IMR-90 (cell line): ENCODE results near the gene ZNF85. TPM values are rescaled to one million over a fixed set of nuclear protein-coding genes. Genes with fewer than 3 reads are reported as not detected.

Experiments used
- ATAC-seq: fragments of 200-7000 bp; cut with Tn5 transposase; 2 replicates; pipeline ENCODE4 v1.9.1; 2020; ENCODE audit warnings: low read depth, mild to moderate bottlenecking, moderate library complexity
- BruUV-seq: library from RNA; stranded (reverse); fragments of 400-500 nt; replicated peaks from 2 replicates; lab custom pipeline; 2021; lab: Mats Ljungman, UMichigan
- CTCF ChIA-PET: fragments of 300-600 bp; formaldehyde crosslinking; extraction: SDS; loops from one replicate; lab custom pipeline; 2021; ENCODE audit warnings: antibody characterized with exemption; lab: Yijun Ruan, JAX
- POLR2A ChIA-PET: fragments of 300-600 bp; sonication (Branson Sonifier 250); formaldehyde crosslinking; loops from one replicate; lab custom pipeline; 2022; ENCODE audit warnings: antibody characterized with exemption; ENCODE audit not compliant: unreplicated experiment; lab: Charles Lee
- DNase-seq: peaks from one replicate; pipeline ENCODE4 v3.0.0; 2013
- H2AFZ ChIP-seq: replicated peaks from 2 replicates; pipeline ENCODE3; 2013; ENCODE audit warnings: low read length, mild to moderate bottlenecking; ENCODE audit not compliant: poor library complexity
- H2AK5ac ChIP-seq: 2 replicates; pipeline ENCODE4 v1.6.1; 2013; ENCODE audit warnings: low read depth, low read length, inconsistent platforms
- H2AK9ac ChIP-seq: replicated peaks from 2 replicates; pipeline ENCODE3; 2013; ENCODE audit warnings: mild to moderate bottlenecking, low read depth, low read length, moderate library complexity; ENCODE audit not compliant: poor library complexity
- H2BK120ac ChIP-seq: 2 replicates; pipeline ENCODE4 v1.6.1; 2013; ENCODE audit warnings: low read depth, low read length, inconsistent platforms
- H2BK15ac ChIP-seq: 3 replicates; pipeline ENCODE4 v1.6.1; 2013; ENCODE audit warnings: low read depth, low read length, inconsistent platforms
- H2BK20ac ChIP-seq: 2 replicates; pipeline ENCODE4 v1.6.1; 2013; ENCODE audit warnings: low read depth, mild to moderate bottlenecking, inconsistent platforms, low read length, moderate library complexity
- H2BK5ac ChIP-seq: 2 replicates; pipeline ENCODE4 v1.6.1; 2013; ENCODE audit warnings: mild to moderate bottlenecking, low read depth, low read length, inconsistent platforms; ENCODE audit not compliant: poor library complexity, severe bottlenecking
- H3K14ac ChIP-seq: replicated peaks from 2 replicates; pipeline ENCODE4 v1.6.1; 2013; ENCODE audit warnings: low read depth, low read length, inconsistent platforms
- H3K18ac ChIP-seq: 2 replicates; pipeline ENCODE4 v1.6.1; 2013; ENCODE audit warnings: low read depth, low read length, control low read depth
- H3K23ac ChIP-seq: 2 replicates; pipeline ENCODE4 v1.6.1; 2013; ENCODE audit warnings: low read depth, low read length, inconsistent platforms
- H3K27ac ChIP-seq: 2 replicates; pipeline ENCODE4 v1.5.1; 2013; ENCODE audit warnings: mild to moderate bottlenecking, control low read depth, low read length; ENCODE audit not compliant: insufficient read depth
- H3K27me3 ChIP-seq: 2 replicates; pipeline ENCODE4 v1.6.1; 2013; ENCODE audit warnings: low read length; ENCODE audit not compliant: control insufficient read depth, insufficient read depth
- H3K36me3 ChIP-seq: 2 replicates; pipeline ENCODE4 v1.6.1; 2013; ENCODE audit warnings: low read length, mixed read lengths; ENCODE audit not compliant: control insufficient read depth, insufficient read depth
- H3K4ac ChIP-seq: 2 replicates; pipeline ENCODE4 v1.6.1; 2013; ENCODE audit warnings: low read depth, low read length, inconsistent platforms
- H3K4me1 ChIP-seq: 2 replicates; pipeline ENCODE4 v1.6.1; 2013; ENCODE audit warnings: low read length, mixed read lengths; ENCODE audit not compliant: control insufficient read depth, insufficient read depth
- H3K4me2 ChIP-seq: 2 replicates; pipeline ENCODE4 v1.6.1; 2013; ENCODE audit warnings: low read depth, mild to moderate bottlenecking, control low read depth, low read length, moderate library complexity
- H3K4me3 ChIP-seq: 2 replicates; pipeline ENCODE4 v1.5.1; 2013; ENCODE audit warnings: low read depth, mild to moderate bottlenecking, control low read depth, low read length, moderate library complexity; ENCODE audit not compliant: insufficient read depth
- H3K56ac ChIP-seq: 2 replicates; pipeline ENCODE4 v1.6.1; 2013; ENCODE audit warnings: low read length, inconsistent platforms; ENCODE audit not compliant: insufficient read depth; ENCODE audit errors: extremely low read depth
- H3K79me1 ChIP-seq, 2 experiments: 2 replicates each; pipeline ENCODE4 v1.6.1; 2013; ENCODE audit warnings: low read length in 2 of 2, inconsistent platforms in 1 of 2, low read depth in 1 of 2
- H3K9ac ChIP-seq: 2 replicates; pipeline ENCODE4 v1.6.1; 2013; ENCODE audit warnings: low read depth, low read length, control low read depth
- H3K9me1 ChIP-seq: 2 replicates; pipeline ENCODE4 v1.6.1; 2013; ENCODE audit warnings: low read length, inconsistent platforms; ENCODE audit not compliant: insufficient read depth
- H3K9me3 ChIP-seq: 2 replicates; pipeline ENCODE4 v1.6.1; 2013; ENCODE audit warnings: low read length; ENCODE audit not compliant: control insufficient read depth, insufficient read depth
- H4K20me1 ChIP-seq: 2 replicates; pipeline ENCODE4 v1.6.1; 2013; ENCODE audit warnings: low read length, inconsistent platforms; ENCODE audit not compliant: insufficient read depth
- H4K5ac ChIP-seq: 2 replicates; pipeline ENCODE4 v1.6.1; 2013; ENCODE audit warnings: mild to moderate bottlenecking, low read depth, low read length, control low read depth
- H4K8ac ChIP-seq, 2 experiments: 2 replicates each; pipeline ENCODE4 v1.6.1; 2013; ENCODE audit warnings: low read depth in 2 of 2, low read length in 2 of 2, control low read depth in 1 of 2, inconsistent platforms in 1 of 2
- H4K91ac ChIP-seq: 2 replicates; pipeline ENCODE4 v1.6.1; 2013; ENCODE audit warnings: low read depth, low read length, inconsistent platforms; ENCODE audit not compliant: insufficient read depth
- BHLHE40 ChIP-seq: fragments of 150-350 bp; IDR thresholded peaks from 2 replicates; pipeline ENCODE4 v1.6.1; 2016; ENCODE audit warnings: mild to moderate bottlenecking, low read depth, low read length
- CEBPB ChIP-seq: IDR thresholded peaks from 2 replicates; pipeline ENCODE4 v1.6.1; 2012; ENCODE audit warnings: low read depth, low read length, improper control_type of control experiment
- CHD1 ChIP-seq: IDR thresholded peaks from 2 replicates; pipeline ENCODE4 v1.6.1; 2012; ENCODE audit warnings: low read depth, low read length, improper control_type of control experiment
- CTCF ChIP-seq: conservative IDR thresholded peaks from 2 replicates; pipeline ENCODE4 v1.5.1; 2012; ENCODE audit warnings: mild to moderate bottlenecking, low read depth, low read length, improper control_type of control experiment
- FOS ChIP-seq: fragments of 150-350 bp; IDR thresholded peaks from 2 replicates; pipeline ENCODE4 v1.6.1; 2016; ENCODE audit warnings: low read depth, low read length
- MAFK ChIP-seq: IDR thresholded peaks from 2 replicates; pipeline ENCODE4 v1.6.1; 2012; ENCODE audit warnings: low read depth, low read length, improper control_type of control experiment
- MAZ ChIP-seq: IDR thresholded peaks from 2 replicates; pipeline ENCODE4 v1.6.1; 2012; ENCODE audit warnings: low read depth, mild to moderate bottlenecking, low read length, improper control_type of control experiment, moderate library complexity, borderline replicate concordance
- MXI1 ChIP-seq: IDR thresholded peaks from 2 replicates; pipeline ENCODE4 v1.6.1; 2012; ENCODE audit warnings: low read depth, mild to moderate bottlenecking, low read length, moderate library complexity, borderline replicate concordance
- NFE2L2 ChIP-seq: fragments of 150-350 bp; IDR thresholded peaks from 2 replicates; pipeline ENCODE4 v1.6.1; 2016; ENCODE audit warnings: low read depth, mild to moderate bottlenecking, low read length
- POLR2A ChIP-seq: IDR thresholded peaks from 2 replicates; pipeline ENCODE4 v1.6.1; 2012; ENCODE audit warnings: mild to moderate bottlenecking, low read depth, low read length
- RAD21 ChIP-seq: IDR thresholded peaks from 2 replicates; pipeline ENCODE4 v1.6.1; 2012; ENCODE audit warnings: low read length, improper control_type of control experiment
- RCOR1 ChIP-seq: IDR thresholded peaks from 2 replicates; pipeline ENCODE4 v1.6.1; 2012; ENCODE audit warnings: mild to moderate bottlenecking, low read length, improper control_type of control experiment; ENCODE audit not compliant: insufficient replicate concordance
- RFX5 ChIP-seq: IDR thresholded peaks from 2 replicates; pipeline ENCODE4 v1.8.0; 2012; ENCODE audit warnings: low read depth, mild to moderate bottlenecking, low read length, moderate library complexity
- SMC3 ChIP-seq: fragments of 150-350 bp; IDR thresholded peaks from 2 replicates; pipeline ENCODE4 v1.6.1; 2016; ENCODE audit warnings: low read depth, mild to moderate bottlenecking, antibody characterized with exemption, low read length, moderate library complexity
- WGBS, 2 experiments: methylation state at CpG; one replicate each; pipeline versions ENCODE4 v1.1.5 to v1.1.7; 2013; ENCODE audit warnings: missing lambda C conversion rate in 2 of 2; ENCODE audit not compliant: insufficient read length in 1 of 2; ENCODE audit errors: extremely low coverage in 2 of 2; 5-methylcytosine and 5-hydroxymethylcytosine counted together
- dilution Hi-C: fragments of 300-500 bp; cut with HindIII; formaldehyde crosslinking; loops from one replicate; pipeline ENCODE4 v1.14.3; 2018; ENCODE audit warnings: low sequenced_read_pairs; ENCODE audit not compliant: unreplicated experiment
- in situ Hi-C: fragments of 300-500 bp; cut with MboI; formaldehyde crosslinking; loops from 3 replicates; pipeline ENCODE4 v1.14.3; 2019; ENCODE audit warnings: low sequenced_read_pairs, inconsistent platforms, mixed read lengths
- intact Hi-C: fragments of 100-400 bp; cut with micrococcal nuclease; formaldehyde crosslinking; loops from 2 replicates; pipeline ENCODE4 v1.10.0; 2022
- polyA plus RNA-seq, 3 experiments: library from polyadenylated mRNA; depleted of rRNA; stranded (reverse); fragments of >200 nt; gene quantifications; 2 replicates each; pipeline ENCODE4 v1.2.3, GENCODE V29; 2012; ENCODE audit warnings: low replicate concordance in 1 of 3
- total RNA-seq: library from RNA; depleted of rRNA; stranded (reverse); fragments of >200 nt; gene quantifications from 2 replicates; pipeline ENCODE4 v1.2.3, GENCODE V29; 2012
- TF ChIP-seq, protein P1 (sequence below): fragments of 150-350 bp; IDR thresholded peaks from 2 replicates; pipeline ENCODE4 v1.6.1; 2017; ENCODE audit warnings: mild to moderate bottlenecking, antibody characterized with exemption, low read length, low read depth
- TF ChIP-seq, protein P2 (sequence below): fragments of 150-350 bp; IDR thresholded peaks from 2 replicates; pipeline ENCODE4 v1.6.1; 2016; ENCODE audit warnings: low read depth, mild to moderate bottlenecking, low read length, moderate library complexity, borderline replicate concordance

ZNF85 gene
- total and polyA plus RNA-seq, 2 of the 4 experiments (the other 2 are of a cell fraction): 3.1 to 5.9 TPM

DNA sequence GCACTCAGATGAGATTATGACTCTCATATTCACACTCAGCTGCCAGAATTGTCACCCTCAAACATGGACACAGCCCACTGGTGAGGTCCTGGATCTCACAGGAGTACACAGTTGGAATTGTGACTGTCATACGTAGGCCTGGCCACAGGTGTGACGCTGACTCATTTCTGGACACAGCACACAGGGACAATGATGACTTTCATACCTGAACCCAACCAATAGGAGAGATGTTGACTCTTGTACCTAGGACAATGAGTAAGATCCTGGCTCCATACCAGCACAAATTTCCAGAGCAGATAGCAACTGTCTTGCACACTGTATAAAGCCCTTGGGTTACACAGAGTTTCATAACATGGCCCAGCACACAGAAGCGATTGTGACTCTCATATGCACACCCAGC, 46.4 kb downstream of the ZNF85 start:
- Histone ChIP-seq H3K56ac (no peak overlapping the region), H2BK15ac (no peak overlapping the region), H3K4me3 (no peak overlapping the region), H3K27me3 (no peaks in the 10 kb centered on the region), H3K4ac (no peak overlapping the region), H3K27ac (no peak overlapping the region), H4K20me1 (no peaks in the 10 kb centered on the region), H3K36me3 (no peaks in the 10 kb centered on the region), H3K9me3 (peaks cover 36% of the 10 kb centered on the region), H3K9me1 (no peaks in the 10 kb centered on the region), H3K9ac (no peak overlapping the region), H3K4me1 (no peaks in the 10 kb centered on the region), H2BK20ac (no peak overlapping the region), H4K91ac (no peak overlapping the region), H2AK5ac (no peak overlapping the region), H4K8ac (no peak overlapping the region), H2AK9ac (no peak overlapping the region), H2BK5ac (no peak overlapping the region), H2AFZ (no peak overlapping the region), H3K18ac (no peak overlapping the region), H3K14ac (no peak overlapping the region), H2BK120ac (no peak overlapping the region), H3K4me2 (no peak overlapping the region), H4K5ac (no peak overlapping the region), H3K79me1 (no peaks in the 10 kb centered on the region), H3K23ac (no peak overlapping the region)
- ATAC-seq (no peak), DNase-seq (no peak)
- ChIA-PET CTCF (interaction anchor here (0.7 kb wide), 1 partner anchor 9 kb away, joined by 3 read pairs; no protein-coding TSS in a partner anchor), POLR2A (no interaction called here)
- dilution Hi-C loops: no loop called here
- in situ Hi-C loops: no loop called here
- TF ChIP-seq CTCF (no peak), CHD1 (no peak), MAZ (no peak), SMC3 (no peak), POLR2A (no peak), RFX5 (no peak), BHLHE40 (no peak), RAD21 (no peak), CEBPB (no peak), RCOR1 (no peak), MAFK (no peak), FOS (no peak), NFE2L2 (no peak), MXI1 (no peak)
- TF ChIP-seq, protein P1, sequence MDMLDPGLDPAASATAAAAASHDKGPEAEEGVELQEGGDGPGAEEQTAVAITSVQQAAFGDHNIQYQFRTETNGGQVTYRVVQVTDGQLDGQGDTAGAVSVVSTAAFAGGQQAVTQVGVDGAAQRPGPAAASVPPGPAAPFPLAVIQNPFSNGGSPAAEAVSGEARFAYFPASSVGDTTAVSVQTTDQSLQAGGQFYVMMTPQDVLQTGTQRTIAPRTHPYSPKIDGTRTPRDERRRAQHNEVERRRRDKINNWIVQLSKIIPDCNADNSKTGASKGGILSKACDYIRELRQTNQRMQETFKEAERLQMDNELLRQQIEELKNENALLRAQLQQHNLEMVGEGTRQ: no peak
- TF ChIP-seq, protein P2, sequence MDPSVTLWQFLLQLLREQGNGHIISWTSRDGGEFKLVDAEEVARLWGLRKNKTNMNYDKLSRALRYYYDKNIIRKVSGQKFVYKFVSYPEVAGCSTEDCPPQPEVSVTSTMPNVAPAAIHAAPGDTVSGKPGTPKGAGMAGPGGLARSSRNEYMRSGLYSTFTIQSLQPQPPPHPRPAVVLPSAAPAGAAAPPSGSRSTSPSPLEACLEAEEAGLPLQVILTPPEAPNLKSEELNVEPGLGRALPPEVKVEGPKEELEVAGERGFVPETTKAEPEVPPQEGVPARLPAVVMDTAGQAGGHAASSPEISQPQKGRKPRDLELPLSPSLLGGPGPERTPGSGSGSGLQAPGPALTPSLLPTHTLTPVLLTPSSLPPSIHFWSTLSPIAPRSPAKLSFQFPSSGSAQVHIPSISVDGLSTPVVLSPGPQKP: no peak
- no CpG with 5 or more reads among the region's 3 CpGs for WGBS, 2 experiments
- BruUV-seq: no TSS peak
- intact Hi-C loops: no loop called here
